HG02884 (cell line): ENCODE results near the gene DCUN1D5.

Experiments
- ATAC-seq: cut with Tn5 transposase; IDR thresholded peaks from one replicate; pipeline ENCODE4 v1.9.1; 2021; ENCODE audit warnings: mild to moderate bottlenecking, moderate library complexity; ENCODE audit not compliant: unreplicated experiment

The DCUN1D5 gene

DNA sequence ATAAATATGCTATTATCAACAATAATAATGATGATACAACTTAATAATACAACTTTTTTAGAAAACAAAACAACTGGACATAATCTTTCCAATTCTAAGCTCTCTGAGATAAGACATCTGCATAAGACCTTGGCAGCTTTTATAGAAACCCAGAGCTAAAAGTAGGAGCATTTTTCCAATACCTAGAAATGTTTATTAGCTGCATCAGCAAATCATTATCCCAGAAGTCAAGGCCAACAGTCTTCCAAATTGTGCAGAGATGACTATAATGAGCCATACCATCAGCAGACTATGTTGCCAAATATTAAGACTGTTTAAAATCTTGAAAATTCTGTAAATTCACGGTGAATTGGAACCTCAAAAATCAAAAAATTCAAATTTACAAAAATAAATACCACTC is 30.3 kb downstream of the DCUN1D5 start:
- ATAC-seq = no peak

DNA sequence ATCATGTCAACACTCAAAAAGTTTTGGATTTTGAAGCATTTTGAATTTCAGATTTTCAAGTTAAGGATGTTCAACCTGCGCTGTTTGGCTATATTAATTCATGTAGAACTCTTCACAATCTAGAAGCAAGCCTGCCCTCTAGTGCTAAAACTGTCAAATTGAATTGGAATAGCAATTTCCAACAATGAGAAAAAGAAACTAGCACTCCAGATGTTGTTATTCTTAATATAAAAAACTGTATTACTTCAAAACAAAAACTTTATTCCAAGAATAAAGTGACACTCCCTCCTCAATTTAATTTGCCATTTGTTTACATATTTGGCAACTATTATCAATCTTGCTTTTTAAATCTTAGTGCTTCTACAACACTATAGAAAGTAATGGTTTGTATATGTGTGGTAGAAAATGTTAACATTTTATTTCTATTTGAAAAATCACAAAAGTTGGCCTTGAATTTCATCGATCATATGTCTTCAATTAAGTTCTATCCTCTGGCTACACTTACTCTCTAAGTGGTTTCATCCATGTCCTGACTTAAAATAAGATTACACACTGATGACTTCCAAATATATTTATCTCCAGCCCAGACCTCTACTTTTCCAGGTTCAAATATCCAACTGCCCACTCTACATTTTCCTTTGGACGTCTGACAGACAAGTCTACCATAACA is 36.6 kb downstream of the DCUN1D5 start:
- peak; percentile 60 for ATAC-seq

DNA sequence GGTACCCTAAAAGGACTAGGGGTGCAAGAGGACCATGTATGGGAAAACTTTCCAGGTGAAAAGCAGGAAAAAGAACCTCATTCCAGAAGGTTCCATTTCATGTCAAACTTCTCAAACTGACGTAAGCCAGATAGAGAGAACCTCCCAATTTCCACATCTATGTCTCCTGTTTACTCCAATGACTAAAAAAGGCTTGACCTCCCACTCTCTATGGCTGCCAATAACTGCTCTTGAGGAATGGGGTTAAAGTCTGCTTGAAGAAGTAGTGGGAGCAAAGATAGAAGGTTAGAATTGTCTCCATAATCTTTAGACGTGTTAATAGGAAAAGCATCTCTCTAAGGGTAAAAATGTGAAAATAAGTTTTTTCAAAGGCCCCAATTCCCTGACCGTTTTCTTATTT is 38.0 kb downstream of the DCUN1D5 start:
- no peak for ATAC-seq

DNA sequence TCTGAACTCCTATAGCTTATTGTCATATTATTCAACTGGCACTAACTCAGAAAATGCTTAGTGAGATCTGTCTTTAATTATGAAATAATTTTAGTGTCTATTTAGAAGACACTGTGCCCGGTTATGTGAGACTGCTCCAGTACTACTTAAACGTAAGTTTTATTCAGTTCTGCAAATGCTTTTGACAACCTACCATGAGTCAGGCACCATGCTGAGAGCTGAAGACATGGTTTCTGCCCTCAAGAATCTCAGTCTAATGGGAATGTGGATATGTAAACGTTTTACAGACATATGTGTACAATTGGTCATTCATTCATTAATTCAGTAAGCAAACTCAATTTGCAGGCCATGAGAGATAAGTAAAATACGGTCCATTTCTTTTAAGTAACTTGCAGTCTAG is 40.0 kb downstream of the DCUN1D5 start:
- ATAC-seq = no peak

DNA sequence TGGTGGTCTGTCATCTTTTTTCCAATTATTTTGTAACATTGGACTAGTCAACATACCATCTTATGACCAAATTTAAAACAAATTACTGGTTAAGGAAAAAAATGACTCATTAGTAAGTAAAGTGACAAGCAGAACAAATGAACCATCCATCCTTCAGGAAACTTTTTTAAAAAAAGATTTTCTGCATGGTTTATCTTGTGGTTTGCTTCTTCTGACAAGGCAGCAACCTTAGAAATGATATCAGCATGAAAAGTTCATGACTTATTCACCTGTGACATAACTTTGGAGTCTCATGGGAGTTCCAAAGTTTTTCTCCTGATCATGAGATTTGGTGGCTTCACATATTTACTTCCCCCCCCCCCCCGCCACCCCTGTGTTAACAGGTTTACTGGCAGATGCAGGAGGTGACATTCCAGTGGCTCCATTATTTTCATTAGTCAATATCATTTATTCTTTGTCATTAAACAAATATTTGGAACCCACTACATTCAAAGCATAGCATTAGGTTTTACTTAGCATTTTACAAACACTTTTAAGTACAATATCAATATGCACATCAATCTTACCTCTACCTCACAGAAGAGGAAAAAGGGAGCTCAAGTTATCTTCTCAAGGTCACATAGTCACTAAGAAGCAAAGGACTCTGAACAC is 40.7 kb downstream of the DCUN1D5 start:
- ATAC-seq = no peak

DNA sequence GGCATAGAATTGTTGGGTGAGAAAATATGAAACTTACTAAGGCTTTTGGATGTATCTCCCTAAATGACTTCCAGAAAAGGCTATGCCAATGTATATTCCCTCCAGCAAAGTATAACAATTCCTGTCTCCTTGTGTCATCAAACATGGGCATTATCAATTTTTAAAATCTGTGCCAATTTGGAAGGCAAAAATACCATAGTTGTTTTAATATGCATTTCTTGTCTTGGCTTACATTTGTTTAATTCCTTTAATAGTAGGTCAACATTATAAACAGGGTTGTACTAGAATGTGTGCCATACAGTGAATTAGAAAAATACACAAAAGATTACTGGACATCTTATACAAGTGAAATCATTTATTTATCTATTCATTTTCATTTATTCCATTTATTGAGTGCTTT is 41.6 kb downstream of the DCUN1D5 start:
- no peak for ATAC-seq

DNA sequence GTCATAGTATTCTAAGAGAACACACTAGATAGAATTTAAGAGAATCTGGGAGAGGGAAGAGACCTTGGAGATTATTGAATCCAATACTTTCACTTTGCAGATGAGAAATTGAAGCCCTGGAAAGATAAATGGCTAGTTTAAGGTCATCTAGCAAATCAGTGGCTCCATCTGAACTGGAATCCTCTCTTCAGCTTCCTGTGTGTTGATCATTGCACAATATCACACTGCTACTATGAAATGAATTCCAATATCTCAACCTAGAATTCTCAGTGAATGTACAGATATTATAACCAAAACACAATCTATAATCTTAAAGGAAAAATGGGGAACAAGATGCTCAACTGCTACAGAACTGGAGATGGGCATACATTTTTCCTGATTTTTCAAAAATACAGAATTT is 44.1 kb downstream of the DCUN1D5 start:
- no peak for ATAC-seq

DNA sequence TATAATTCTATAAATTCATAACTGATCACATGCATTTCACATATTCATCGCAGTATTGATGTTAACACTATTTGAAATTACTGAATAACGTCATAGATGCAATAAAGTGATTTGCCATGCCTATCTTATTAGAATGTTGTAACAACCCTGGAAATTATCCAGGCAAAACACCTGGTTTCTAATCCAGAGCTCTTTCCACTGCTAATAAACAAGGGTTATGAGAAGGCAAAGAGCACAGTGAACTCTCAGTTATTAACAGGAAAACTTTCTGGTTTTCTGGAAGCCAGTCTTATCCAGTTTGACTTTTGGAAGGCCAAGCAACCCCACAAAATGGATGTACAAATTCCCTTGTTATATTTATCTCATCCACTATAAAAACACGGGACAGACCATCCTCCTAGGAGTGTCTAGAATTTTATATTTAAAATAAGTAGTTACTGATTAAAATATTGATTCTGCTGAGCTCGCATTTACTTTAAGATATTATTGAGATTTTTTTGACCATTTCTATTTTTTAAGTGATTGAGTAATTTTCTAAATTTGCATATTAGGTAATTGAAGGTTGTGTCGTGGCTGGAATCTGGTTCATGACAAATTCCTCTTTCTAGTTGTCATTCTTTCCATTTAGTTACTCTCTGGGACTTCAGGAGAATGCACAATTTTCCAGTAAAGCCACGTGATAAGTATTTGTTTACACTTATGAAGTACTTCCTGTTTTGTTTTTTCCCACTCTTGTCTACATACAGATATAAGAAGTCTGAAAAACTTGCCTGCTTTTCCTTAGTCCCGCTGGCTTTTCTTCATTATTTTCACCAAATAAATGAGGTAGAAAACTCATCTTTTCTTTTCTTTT is 47.9 kb downstream of the DCUN1D5 start:
- ATAC-seq = no peak

DNA sequence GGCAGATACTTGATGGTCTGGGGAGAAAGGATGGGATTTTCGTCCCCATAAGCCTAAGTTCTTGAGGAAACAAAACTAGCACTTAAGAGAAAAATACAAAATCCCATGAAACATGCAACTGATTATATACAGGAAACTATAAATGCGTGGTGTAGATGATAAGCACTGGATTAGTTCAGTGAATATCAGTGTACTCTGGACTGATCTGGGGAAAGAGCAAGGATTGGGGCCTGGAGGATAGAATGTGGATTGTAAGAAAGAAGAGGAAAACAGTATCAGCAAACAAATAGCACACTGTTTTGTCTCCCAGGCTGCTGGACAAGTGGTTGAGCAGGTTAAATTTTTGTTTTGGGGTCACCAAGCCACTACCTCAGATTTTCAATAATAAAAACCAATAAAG is 49.8 kb downstream of the DCUN1D5 start:
- ATAC-seq = no peak

DNA sequence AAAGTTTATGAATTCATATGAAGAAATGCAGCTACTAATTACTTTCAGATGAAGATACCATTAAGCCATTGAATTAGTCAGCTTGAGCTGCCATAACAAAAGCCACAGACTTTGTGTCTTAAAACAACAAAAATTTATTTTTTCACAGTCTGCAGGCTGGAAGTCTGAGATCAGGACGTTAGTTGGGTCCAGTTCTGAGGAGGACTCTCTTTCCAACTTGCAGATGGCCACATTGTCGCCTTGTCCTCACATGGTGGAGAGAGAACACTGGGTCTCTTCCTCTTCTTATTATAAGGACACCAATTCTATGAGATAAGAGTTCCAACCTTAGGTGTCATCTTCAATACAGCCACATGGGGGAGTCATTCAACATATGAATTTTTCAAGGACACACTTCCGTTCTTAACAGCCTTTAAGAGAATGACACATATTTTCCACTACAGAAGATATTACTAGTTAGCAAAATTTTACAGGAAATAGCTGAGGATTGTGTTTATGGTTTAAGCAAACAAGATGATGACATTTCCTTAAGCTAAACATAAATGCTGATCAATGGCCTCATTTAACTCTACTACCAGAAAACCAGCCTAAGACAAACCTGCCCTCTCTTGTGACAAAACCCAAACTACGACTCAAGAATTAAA is 56.0 kb downstream of the DCUN1D5 start:
- ATAC-seq = peak; percentile 97

DNA sequence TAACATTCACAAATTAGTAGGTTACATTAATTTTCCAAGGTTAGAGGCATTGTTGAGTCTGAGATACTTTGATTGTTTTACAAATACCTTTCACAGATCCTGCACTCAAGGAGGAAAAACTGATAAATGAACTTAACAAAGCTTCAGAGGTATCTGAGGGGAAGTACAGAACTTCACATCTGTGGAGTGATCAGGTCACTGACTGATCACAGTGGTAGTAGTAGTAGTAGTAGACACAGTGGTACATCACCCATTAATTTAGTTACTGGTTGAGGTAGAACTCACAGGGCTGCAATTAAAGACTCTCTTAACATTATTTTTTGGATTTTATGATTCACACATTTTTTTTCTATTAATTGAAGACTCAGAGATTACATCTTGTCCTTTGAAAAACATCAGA is 56.7 kb downstream of the DCUN1D5 start:
- ATAC-seq = no peak

DNA sequence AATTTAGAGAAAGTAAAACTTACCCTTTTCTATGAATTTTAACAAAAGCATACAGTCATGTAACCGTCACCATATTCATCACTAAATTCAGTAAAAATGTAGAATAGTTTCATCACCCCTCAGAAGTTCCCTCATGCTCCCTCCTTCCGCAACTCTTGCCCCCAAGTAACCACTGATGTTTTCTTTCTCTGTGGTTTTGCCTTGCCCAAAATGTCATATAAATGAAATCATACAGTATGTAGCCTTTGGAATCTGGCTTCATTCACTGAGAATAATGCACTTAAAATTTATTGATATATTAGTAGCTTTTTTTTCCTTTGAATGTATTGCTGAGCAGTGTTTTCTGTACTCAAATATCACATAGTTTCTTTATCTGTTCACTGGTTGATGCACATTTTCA is 60.1 kb downstream of the DCUN1D5 start:
- ATAC-seq = no peak

DNA sequence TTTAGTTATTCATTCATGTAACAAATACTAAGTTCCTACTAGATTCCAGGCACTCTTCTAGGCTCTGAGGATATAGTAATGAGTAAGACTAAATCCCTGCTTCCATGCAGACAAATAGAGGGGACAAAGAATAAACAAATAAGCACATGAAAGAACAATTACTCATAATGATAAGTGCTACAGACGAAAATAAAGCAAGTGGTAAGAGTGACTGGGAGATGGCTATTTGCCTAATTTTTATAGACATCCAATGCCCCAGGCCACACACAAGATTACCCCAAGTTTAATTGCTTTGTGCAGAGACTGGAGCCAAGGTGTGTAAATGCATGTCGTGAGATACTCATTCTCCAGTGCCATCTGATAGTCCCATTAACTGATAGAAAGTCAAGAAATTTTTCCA is 62.6 kb downstream of the DCUN1D5 start:
- ATAC-seq = no peak

DNA sequence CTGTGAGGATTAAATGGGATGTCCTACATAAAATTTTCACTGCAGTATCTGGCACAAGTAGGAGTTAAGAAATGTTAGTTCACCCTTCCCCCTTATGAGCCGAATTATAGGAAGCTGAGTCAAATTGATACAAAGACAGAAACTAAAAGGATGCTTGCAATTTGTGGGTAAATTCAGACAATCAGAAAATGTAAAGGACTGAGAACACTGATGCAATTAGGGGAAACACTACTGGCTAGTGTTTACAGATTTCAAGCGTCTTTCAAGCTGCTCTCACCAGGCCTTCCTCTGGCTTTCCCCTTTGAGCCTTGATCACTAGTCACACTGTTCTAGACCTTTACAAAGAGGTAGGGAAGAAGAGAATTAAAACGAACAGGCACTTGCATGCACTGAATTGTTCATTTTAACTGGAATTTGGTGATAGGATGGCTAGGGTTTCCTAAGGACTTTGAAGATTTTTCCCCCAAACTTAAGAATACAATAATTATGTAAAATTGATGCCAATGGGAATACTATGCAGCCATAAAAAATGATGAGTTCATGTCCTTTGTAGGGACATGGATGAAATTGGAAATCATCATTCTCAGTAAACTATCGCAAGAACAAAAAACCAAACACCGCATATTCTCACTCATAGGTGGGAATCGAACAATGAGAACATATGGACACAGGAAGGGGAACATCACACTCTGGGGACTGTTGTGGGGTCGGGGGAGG is 63.5 kb downstream of the DCUN1D5 start:
- ATAC-seq = peak; percentile 97

DNA sequence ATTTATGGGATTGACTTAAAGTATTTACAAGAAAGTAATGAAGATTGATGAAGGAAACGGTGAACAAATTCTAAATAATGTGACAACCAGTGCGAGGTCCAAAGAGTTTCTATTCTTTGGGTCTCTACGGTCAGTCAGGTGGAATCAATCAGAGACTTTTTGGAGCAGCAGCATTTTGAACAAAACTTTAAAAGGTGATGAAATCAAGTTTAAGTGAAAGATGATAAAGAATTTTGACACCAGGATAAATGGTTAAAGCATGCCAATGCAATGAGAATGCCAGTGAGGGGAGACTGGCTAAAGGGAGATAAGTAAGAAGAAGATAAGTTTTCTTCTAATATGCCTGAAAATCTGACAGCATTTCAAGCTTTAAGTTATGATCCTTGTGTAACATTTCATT is 67.9 kb downstream of the DCUN1D5 start:
- no peak for ATAC-seq

DNA sequence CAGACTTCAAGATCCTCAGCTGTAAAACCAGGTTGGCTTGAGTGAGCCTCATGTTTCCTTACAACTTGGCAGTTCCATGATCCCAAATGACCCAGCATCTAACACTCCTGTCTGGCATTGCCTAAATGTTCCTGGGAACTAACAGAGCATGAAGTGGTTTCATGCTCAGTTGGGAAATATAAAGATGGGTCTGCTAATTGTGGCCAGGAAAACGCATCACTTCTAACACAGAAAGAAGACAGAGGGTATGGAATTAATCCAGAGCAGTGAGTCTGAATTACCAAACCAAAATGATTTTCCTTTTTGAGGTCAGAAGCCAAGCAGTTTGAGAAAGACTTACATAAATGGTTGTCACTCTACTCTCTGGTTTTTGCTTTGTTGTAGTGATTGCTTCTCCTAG is 75.9 kb downstream of the DCUN1D5 start:
- no peak for ATAC-seq

DNA sequence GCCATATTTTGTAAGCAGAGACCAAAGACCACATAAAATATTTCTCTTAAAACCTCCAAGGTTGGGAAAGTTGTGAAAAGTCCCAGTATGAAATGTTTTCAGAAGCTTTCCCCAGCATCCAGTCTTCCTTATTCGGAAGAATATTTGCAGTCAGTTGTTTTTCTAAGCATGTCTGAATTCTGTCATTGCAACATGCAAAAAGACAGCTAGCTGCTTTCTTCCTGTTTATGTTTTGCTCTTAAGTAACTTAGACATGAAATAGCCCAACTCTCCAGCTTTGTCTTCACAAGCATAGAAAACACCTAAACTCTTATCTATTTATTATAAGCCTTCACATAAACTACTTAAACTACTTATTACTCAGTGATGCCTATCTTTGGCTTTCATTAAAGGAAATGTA is 78.5 kb downstream of the DCUN1D5 start:
- no peak for ATAC-seq
